H1 (cell line): ENCODE results near the gene KCNQ1. TPM values are rescaled to one million over a fixed set of nuclear protein-coding genes. Genes with fewer than 3 reads are reported as not detected.

Experiments used
- KDM1A ChIP-seq: fragments of 200-600, 300-600 bp; sonication (generic); IDR thresholded peaks from 2 replicates; pipeline ENCODE4 v1.7.1; 2016; ENCODE audit warnings: mild to moderate bottlenecking, low read length, borderline replicate concordance
- polyA plus RNA-seq, 7 experiments: library from polyadenylated mRNA; depleted of rRNA in 3 of 7; stranded (reverse) in 5 of 7; unstranded in 2 of 7; fragments of >200 nt in 5 of 7; fragments of 200-250 nt in 2 of 7; gene quantifications; 1 replicate in 5 of 7; 2 replicates in 1 of 7; 4 replicates in 1 of 7; pipeline versions ENCODE4 v1.2.1 to v1.2.3, GENCODE V29; 2011 to 2013; ENCODE audit warnings: missing spikeins in 2 of 7, mixed read lengths in 2 of 7
- total RNA-seq: library from RNA; stranded (reverse); fragmentation: NEBNext Ultra II Directional; extraction: Animal tissue kit (Norgen Biotek cat#: 25700); gene quantifications from 2 replicates; pipeline ENCODE4 v1.2.1, GENCODE V29; 2021

The KCNQ1 gene
- total and polyA plus RNA-seq, 2 of the 8 experiments (the other 6 are each of a cell fraction or from before 2014, with no cell fraction given): 1.9 to 2.0 TPM

GRCh38 chr11:2796508-2797113 is 351.8 kb downstream of the KCNQ1 start (continued):
- no peak for TF ChIP-seq KDM1A
